ENCODE data around the gene PEF1.

PEF1 gene

GRCh38 chr1:31583082-31583994, 61.3 kb downstream of the PEF1 start:
- no peak for DNase-seq

- DNase-seq, result no peak
These were observed 62.6 kb downstream of the PEF1 start for GRCh38 chr1:31581821-31582810.

GRCh38 chr1:31580891-31581603, 63.6 kb downstream of the PEF1 start:
- DNase-seq, result no peak

GRCh38 chr1:31580513-31580870, 64.2 kb downstream of the PEF1 start:
- no peak for DNase-seq

Measured in CD4-positive, alpha-beta T cell treated with Interleukin-1 beta for 1 hour (primary cell).